K562 (cell line): ENCODE data around the gene UBA52. TPM values are rescaled to one million over a fixed set of nuclear protein-coding genes. Genes with fewer than 3 reads are reported as not detected.

Experiments
- ADNP ChIP-seq: fragments of 200-800 bp; sonication (Bioruptor generic); IDR thresholded peaks from 2 replicates; pipeline ENCODE4 v1.6.1; 2016; ENCODE audit warnings: missing genetic modification characterization, missing compliant biosample characterization
- ARID4B ChIP-seq: sonication (generic); formaldehyde crosslinking; IDR thresholded peaks from 2 replicates; pipeline ENCODE4 v1.8.0; 2022; ENCODE audit warnings: mild to moderate bottlenecking, missing genetic modification reagents
- CREBBP ChIP-seq: IDR thresholded peaks from one replicate; pipeline ENCODE4 v1.6.1; 2012; ENCODE audit warnings: low read depth, mild to moderate bottlenecking, control low read depth, inconsistent platforms, low read length
- E2F1 ChIP-seq: sonication (generic); formaldehyde crosslinking; IDR thresholded peaks from 2 replicates; pipeline ENCODE4 v1.8.1; 2023; ENCODE audit warnings: mild to moderate bottlenecking, missing genetic modification reagents, moderate library complexity
- HEY1 ChIP-seq: fragments of 250-450 bp; sonication (Bioruptor Pico); IDR thresholded peaks from 2 replicates; pipeline ENCODE4 v1.5.0; 2020; ENCODE audit warnings: mild to moderate bottlenecking, moderate library complexity, borderline replicate concordance
- HMG20A ChIP-seq: fragments of 450-650 bp; formaldehyde crosslinking; conservative IDR thresholded peaks from 2 replicates; pipeline ENCODE4 v1.4.0; 2020; ENCODE audit warnings: mild to moderate bottlenecking, mixed read lengths
- NBN ChIP-seq: fragments of 450-650 bp; IDR thresholded peaks from 2 replicates; pipeline ENCODE4 v1.6.1; 2016; ENCODE audit warnings: low read depth, mild to moderate bottlenecking
- NFXL1 ChIP-seq: fragments of 450-650 bp; formaldehyde crosslinking; IDR thresholded peaks from 2 replicates; pipeline ENCODE4 v1.4.0; 2021; ENCODE audit warnings: mild to moderate bottlenecking
- OTX1 ChIP-seq: fragments of 450-650 bp; formaldehyde crosslinking; IDR thresholded peaks from 2 replicates; pipeline ENCODE4 v1.4.0; 2022; ENCODE audit warnings: mild to moderate bottlenecking
- SP1 ChIP-seq: sonication (generic); formaldehyde crosslinking; IDR thresholded peaks from 2 replicates; pipeline ENCODE4 v1.8.1; 2022; ENCODE audit warnings: mild to moderate bottlenecking, missing genetic modification reagents
- ZNF318 ChIP-seq, 2 experiments: fragments of 450-650 bp; IDR thresholded peaks; 2 replicates each; pipeline ENCODE4 v1.6.1; 2016; ENCODE audit warnings: mild to moderate bottlenecking in 2 of 2, borderline replicate concordance in 1 of 2, low read depth in 1 of 2, moderate library complexity in 1 of 2
- ZNF449 ChIP-seq: fragments of 250-450 bp; sonication (Bioruptor Pico); IDR thresholded peaks from 2 replicates; pipeline ENCODE4 v1.8.0; 2022; ENCODE audit warnings: moderate library complexity, mild to moderate bottlenecking, inconsistent platforms
- polyA plus RNA-seq, 8 experiments: library from polyadenylated mRNA; depleted of rRNA in 4 of 8; stranded (reverse) in 5 of 8; unstranded in 3 of 8; fragments of >200 nt; fragmentation: Nextera tagmentation in 2 of 8; fragmentation: Illumina TruSeq in 1 of 8; extraction: Ambion mirVana in 2 of 8; extraction: Trizol in 1 of 8; gene quantifications; 2 replicates each; pipeline versions ENCODE4 v1.2.1 to v1.2.3, GENCODE V29; 2011 to 2014; ENCODE audit warnings: inconsistent platforms in 1 of 8, missing spikeins in 1 of 8
- total RNA-seq, 7 experiments: library from RNA; depleted of rRNA in 6 of 7; stranded (reverse); fragments of >200 nt in 6 of 7; fragmentation: Illumina TruSeq in 2 of 7; extraction: Trizol in 2 of 7; gene quantifications; 2 replicates each; pipeline versions ENCODE4 v1.2.1 to v1.2.3, GENCODE V29; 2011 to 2021; ENCODE audit warnings: low replicate concordance in 1 of 7

UBA52 gene
- total and polyA plus RNA-seq, 9 of the 15 experiments (the other 6 are each of a cell fraction or from before 2014, with no cell fraction given) = 1,110 to 2,751 (median 1,733) TPM

- TF ChIP-seq ARID4B = no peak
- no peak for TF ChIP-seq CREBBP
- TF ChIP-seq SP1 (CRISPR knock-in tag) = no peak
- no peak for TF ChIP-seq ZNF318 (IDR thresholded peaks at IDR 0.05; ENCODE audit: borderline replicate concordance in 1 of 2, low read depth in 1 of 2)
- no peak for TF ChIP-seq HEY1 (CRISPR knock-in tag)
- no peak for TF ChIP-seq NBN
- TF ChIP-seq HMG20A (CRISPR knock-in tag) = no peak
- TF ChIP-seq ZNF449 (CRISPR knock-in tag) = no peak
- TF ChIP-seq NFXL1 = no peak
- no peak; the same call in 1 of the 2 replicates for TF ChIP-seq OTX1 (CRISPR knock-in tag)
- TF ChIP-seq ADNP (tag) = no peak
- no peak for TF ChIP-seq E2F1 (CRISPR knock-in tag)
Measured at GRCh38 chr19:18587962-18588610, 16.4 kb downstream of the UBA52 start (continued).
